GM12872 (cell line): ENCODE results near the gene CALCR.
A peak's percentile ranks its signal among the peaks of the same experiment; 100 is the strongest.

Experiments used
- CTCF ChIP-seq: IDR thresholded peaks from 3 replicates; pipeline ENCODE4 v1.5.1; 2011; ENCODE audit warnings: low read depth, mild to moderate bottlenecking, low read length, moderate library complexity; ENCODE audit not compliant: insufficient read depth

CALCR gene

GRCh38 chr7:93551063-93551895 lies 23.2 kb downstream of the CALCR start:
- TF ChIP-seq CTCF, result peak; percentile 55

GRCh38 chr7:93547716-93548115 lies 26.8 kb downstream of the CALCR start:
- TF ChIP-seq CTCF, result no peak

GRCh38 chr7:93544691-93545090 lies 29.8 kb downstream of the CALCR start:
- TF ChIP-seq CTCF, result no peak

- no peak for TF ChIP-seq CTCF
These were observed 36.5 kb downstream of the CALCR start for GRCh38 chr7:93538061-93538460.

- no peak for TF ChIP-seq CTCF
These were observed 38.9 kb downstream of the CALCR start for GRCh38 chr7:93535616-93536015.

- no peak for TF ChIP-seq CTCF
These were observed 43.8 kb downstream of the CALCR start for GRCh38 chr7:93530701-93531100.

GRCh38 chr7:93516834-93517233 lies 57.7 kb downstream of the CALCR start:
- TF ChIP-seq CTCF, result no peak

- TF ChIP-seq CTCF, result no peak
These were observed 59.4 kb downstream of the CALCR start for GRCh38 chr7:93515144-93515543.
